ENCODE results near the gene ZNF165.
"Not testable (repeated sequence)": the region's sequence is repeated elsewhere in the genome, so short reads cannot be mapped to it uniquely, and the experiment has no call there.

Gene ZNF165

GRCh38 chr6:28122283-28122682 is 41.9 kb downstream of the ZNF165 start:
- DNase-seq (ENCODE audit: low read depth) = not testable (repeated sequence)

DNA sequence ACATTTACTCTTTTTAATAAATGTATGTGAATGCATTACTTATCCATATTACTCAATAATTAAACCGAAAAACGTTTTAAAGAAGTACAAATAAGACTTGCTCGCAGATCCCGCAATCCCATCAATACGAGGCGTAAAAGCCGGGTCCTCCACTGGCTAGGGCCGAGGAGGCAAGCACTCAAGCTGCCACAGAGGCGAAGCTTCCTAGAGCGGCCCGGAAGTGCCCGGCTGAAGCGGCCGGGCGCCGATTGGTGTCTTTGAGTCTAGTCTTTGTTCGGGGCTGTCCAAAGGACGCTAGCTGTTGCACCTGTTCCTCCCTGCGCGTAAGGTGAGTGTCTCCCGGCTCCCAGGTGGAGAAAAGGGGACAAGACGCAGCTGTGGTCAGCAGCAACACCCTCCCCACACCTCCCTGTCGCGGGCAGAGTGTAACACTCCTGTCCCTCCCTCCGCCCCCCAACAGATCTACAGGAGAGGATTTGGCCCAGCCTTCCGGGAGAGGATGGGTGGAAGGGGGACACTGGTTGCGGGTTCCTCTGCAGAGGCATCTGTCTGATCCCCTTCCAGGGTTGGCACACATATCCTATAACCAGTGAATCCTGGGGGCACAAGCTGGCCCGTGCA is 44.1 kb downstream of the ZNF165 start, which contains the start of gene ZSCAN16:
Gene ZSCAN16 (plus strand): TSS at position 260 of the 621 bp plus-strand sequence. CDS start 835 bp downstream, outside the sequence.
- DNase-seq (ENCODE audit: low read depth) = peak; percentile 63

GRCh38 chr6:28124971-28125353 is 44.6 kb downstream of the ZNF165 start:
- DNase-seq (ENCODE audit: low read depth) = no peak

DNA sequence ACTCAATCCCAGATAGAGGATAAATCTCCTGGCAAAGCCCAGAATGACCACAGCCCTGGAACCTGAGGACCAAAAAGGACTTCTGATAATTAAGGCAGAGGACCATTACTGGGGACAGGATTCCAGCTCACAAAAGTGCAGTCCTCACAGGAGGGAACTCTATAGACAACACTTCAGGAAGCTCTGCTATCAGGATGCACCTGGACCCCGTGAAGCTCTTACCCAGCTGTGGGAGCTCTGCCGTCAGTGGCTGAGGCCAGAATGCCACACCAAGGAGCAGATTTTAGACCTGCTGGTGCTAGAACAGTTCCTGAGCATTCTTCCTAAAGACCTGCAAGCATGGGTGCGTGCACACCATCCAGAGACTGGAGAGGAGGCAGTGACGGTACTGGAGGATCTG is 45.0 kb downstream of the ZNF165 start:
- no peak for DNase-seq (ENCODE audit: low read depth)

- DNase-seq (ENCODE audit: low read depth) = no peak
These were observed 53.6 kb downstream of the ZNF165 start for GRCh38 chr6:28134015-28134414.

GRCh38 chr6:28134716-28135115 is 54.3 kb downstream of the ZNF165 start:
- no peak for DNase-seq (ENCODE audit: low read depth)

DNA sequence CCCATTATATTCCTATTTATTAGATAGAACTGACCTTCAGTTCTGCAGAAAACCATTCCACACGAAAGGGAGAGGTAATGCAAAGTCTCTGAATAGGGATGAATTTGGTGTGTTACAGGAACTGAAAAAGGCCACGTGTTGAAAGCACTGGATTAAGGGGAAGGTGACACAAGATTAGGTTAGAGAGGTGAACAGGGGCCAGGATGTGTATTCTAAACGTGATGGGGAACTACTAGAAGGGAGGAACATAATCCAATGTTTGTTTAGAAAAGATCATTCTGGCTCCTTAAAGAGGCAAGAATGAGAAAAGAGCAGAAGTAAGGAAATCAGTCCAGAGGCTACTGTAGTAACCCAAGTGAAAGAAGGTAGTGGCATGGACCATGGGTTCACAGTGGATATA is 55.0 kb downstream of the ZNF165 start:
- DNase-seq (ENCODE audit: low read depth) = no peak

DNA sequence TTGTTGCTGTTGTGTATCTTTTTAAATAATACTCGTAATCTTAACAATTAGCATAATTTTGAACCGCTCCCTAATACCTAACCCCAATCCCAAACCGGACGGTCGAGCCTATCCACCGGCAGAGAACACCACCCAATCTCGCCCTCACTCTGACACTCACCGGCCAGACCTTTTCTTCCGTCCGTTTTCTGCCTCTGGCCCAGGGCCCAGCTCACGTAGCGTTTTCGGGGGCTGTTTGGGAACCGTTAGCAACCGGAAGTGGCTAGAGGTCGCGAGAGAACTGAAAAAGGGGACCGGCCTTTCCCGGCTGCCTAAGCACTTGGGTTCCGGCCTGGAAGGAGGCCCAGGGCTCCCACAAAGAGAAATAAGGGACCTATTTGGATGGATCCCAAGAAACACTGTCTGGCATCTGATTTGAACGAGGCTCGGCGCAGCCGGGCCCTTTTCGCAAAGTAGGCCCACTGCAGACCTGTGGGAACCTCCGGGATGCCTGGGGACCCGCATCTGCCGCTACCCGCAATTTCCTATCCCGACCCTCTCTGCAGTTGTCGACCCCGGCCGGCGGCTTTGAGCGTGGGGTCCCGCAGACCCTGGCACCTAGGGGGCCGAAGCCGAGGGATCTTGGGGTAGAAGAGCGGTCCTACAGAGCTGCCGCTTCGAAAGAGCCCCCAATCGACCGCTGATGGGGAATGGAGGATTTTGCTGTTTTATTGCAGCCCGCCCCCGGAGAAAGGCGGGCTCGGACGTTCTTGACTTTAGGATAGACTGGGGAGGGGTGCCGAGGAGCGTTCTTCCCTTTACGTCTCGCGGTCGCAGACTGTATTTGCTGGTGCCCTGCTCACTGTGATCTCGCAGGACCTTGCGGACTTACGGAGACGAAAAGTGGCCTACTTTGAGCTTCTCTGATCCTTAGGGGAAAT is 56.5 kb downstream of the ZNF165 start:
- DNase-seq (ENCODE audit: low read depth) = peak; percentile 65

- DNase-seq (ENCODE audit: low read depth) = no peak
These were observed 57.2 kb downstream of the ZNF165 start for GRCh38 chr6:28137505-28137981.
